ENCODE results near the gene ZNF93.

DNA sequence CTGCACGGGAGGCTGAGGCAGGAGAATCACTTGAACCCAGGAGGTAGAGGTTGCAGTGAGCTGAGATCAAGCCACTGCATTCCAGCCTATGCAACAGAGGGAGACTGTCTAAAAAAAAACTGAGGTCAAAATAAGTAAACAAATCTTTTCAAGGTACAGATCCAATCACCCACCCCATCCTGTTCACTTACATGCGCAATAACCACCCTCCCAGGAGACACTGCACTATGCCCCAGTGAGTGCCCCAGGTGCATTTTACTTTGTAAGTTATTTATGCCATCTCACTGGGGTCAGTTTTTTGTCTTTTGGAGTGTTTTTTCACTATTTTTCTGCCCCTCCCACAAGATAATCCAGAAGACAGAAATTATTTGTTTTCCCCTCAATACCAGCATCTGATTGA lies 42.0 kb upstream of the ZNF93 start:
- TF ChIP-seq, protein P1, sequence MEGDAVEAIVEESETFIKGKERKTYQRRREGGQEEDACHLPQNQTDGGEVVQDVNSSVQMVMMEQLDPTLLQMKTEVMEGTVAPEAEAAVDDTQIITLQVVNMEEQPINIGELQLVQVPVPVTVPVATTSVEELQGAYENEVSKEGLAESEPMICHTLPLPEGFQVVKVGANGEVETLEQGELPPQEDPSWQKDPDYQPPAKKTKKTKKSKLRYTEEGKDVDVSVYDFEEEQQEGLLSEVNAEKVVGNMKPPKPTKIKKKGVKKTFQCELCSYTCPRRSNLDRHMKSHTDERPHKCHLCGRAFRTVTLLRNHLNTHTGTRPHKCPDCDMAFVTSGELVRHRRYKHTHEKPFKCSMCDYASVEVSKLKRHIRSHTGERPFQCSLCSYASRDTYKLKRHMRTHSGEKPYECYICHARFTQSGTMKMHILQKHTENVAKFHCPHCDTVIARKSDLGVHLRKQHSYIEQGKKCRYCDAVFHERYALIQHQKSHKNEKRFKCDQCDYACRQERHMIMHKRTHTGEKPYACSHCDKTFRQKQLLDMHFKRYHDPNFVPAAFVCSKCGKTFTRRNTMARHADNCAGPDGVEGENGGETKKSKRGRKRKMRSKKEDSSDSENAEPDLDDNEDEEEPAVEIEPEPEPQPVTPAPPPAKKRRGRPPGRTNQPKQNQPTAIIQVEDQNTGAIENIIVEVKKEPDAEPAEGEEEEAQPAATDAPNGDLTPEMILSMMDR (conservative IDR thresholded peaks at IDR 0.05 in 1 of 2, IDR thresholded peaks at IDR 0.05 in 1 of 2; ENCODE audit: low read depth in 1 of 2, low read length in 2 of 2): no peak
- TF ChIP-seq EZH2 (IDR thresholded peaks at IDR 0.05; ENCODE audit: low read length, missing control alignments): no peak

Measured in fibroblast of lung (primary cell).